ENCODE measurements around the gene IL37.
A peak's percentile ranks its signal among the peaks of the same experiment; 100 is the strongest.
"Not testable (repeated sequence)": the region's sequence is repeated elsewhere in the genome, so short reads cannot be mapped to it uniquely, and the experiment has no call there.

Gene IL37

GRCh38 chr2:112920923-112921532 lies 10.1 kb downstream of the IL37 start:
- DNase-seq (ENCODE audit: low read depth in 2 of 2, low spot score in 1 of 2): no peak

GRCh38 chr2:112921982-112922381 lies 11.0 kb downstream of the IL37 start:
- no peak for DNase-seq (ENCODE audit: low read depth in 2 of 2, low spot score in 1 of 2)

- DNase-seq (ENCODE audit: low read depth in 2 of 2, low spot score in 1 of 2): no peak
These were observed 12.4 kb downstream of the IL37 start for GRCh38 chr2:112923237-112923966.

GRCh38 chr2:112923967-112924338 lies 13.0 kb downstream of the IL37 start:
- DNase-seq (ENCODE audit: low read depth in 2 of 2, low spot score in 1 of 2): no peak

- no peak for DNase-seq (ENCODE audit: low read depth in 2 of 2, low spot score in 1 of 2)
These were observed 13.4 kb downstream of the IL37 start for GRCh38 chr2:112924360-112924759.

- DNase-seq (ENCODE audit: low read depth in 2 of 2, low spot score in 1 of 2): no peak
These were observed 13.9 kb downstream of the IL37 start for GRCh38 chr2:112924821-112925220.

GRCh38 chr2:112926707-112927106 lies 15.7 kb downstream of the IL37 start:
- no peak for DNase-seq (ENCODE audit: low read depth in 2 of 2, low spot score in 1 of 2)

GRCh38 chr2:112927745-112928144 lies 16.8 kb downstream of the IL37 start:
- no peak for DNase-seq (ENCODE audit: low read depth in 2 of 2, low spot score in 1 of 2)

- no peak for DNase-seq (ENCODE audit: low read depth in 2 of 2, low spot score in 1 of 2)
These were observed 22.3 kb downstream of the IL37 start for GRCh38 chr2:112933261-112933660.

GRCh38 chr2:112934117-112934516 lies 23.2 kb downstream of the IL37 start:
- not testable (repeated sequence) for DNase-seq (ENCODE audit: low read depth in 2 of 2, low spot score in 1 of 2)

- DNase-seq (ENCODE audit: low read depth in 2 of 2, low spot score in 1 of 2): no peak
These were observed 25.9 kb downstream of the IL37 start for GRCh38 chr2:112936927-112937232.

- DNase-seq (ENCODE audit: low read depth in 2 of 2, low spot score in 1 of 2): no peak
These were observed 27.9 kb downstream of the IL37 start for GRCh38 chr2:112938904-112939303.

- no peak for DNase-seq (ENCODE audit: low read depth in 2 of 2, low spot score in 1 of 2)
These were observed 28.5 kb downstream of the IL37 start for GRCh38 chr2:112939425-112939824.

GRCh38 chr2:112940859-112941625 lies 30.1 kb downstream of the IL37 start:
- DNase-seq (ENCODE audit: low read depth in 2 of 2, low spot score in 1 of 2): no peak

- peak; percentile 17 to 20 for DNase-seq (ENCODE audit: low read depth in 2 of 2, low spot score in 1 of 2)
These were observed 31.0 kb downstream of the IL37 start for GRCh38 chr2:112941753-112942653.

GRCh38 chr2:112942654-112943002 lies 31.7 kb downstream of the IL37 start:
- DNase-seq (ENCODE audit: low read depth in 2 of 2, low spot score in 1 of 2): no peak

- no peak for DNase-seq (ENCODE audit: low read depth in 2 of 2, low spot score in 1 of 2)
These were observed 34.0 kb downstream of the IL37 start for GRCh38 chr2:112944971-112945370.

GRCh38 chr2:112946086-112946485 lies 35.1 kb downstream of the IL37 start:
- no peak for DNase-seq (ENCODE audit: low read depth in 2 of 2, low spot score in 1 of 2)

- no peak for DNase-seq (ENCODE audit: low read depth in 2 of 2, low spot score in 1 of 2)
These were observed 36.4 kb downstream of the IL37 start for GRCh38 chr2:112947374-112947773.

- DNase-seq (ENCODE audit: low read depth in 2 of 2, low spot score in 1 of 2): no peak
These were observed 38.5 kb downstream of the IL37 start for GRCh38 chr2:112949456-112949855.

GRCh38 chr2:112954364-112954763 lies 43.4 kb downstream of the IL37 start:
- DNase-seq (ENCODE audit: low read depth in 2 of 2, low spot score in 1 of 2): no peak
